HG03039 (cell line): Measurements from ENCODE around the gene NEURL3.

ENCODE experiments used
- ATAC-seq: cut with Tn5 transposase; IDR thresholded peaks from one replicate; pipeline ENCODE4 v1.9.1; 2021; ENCODE audit warnings: mild to moderate bottlenecking, moderate library complexity; ENCODE audit not compliant: unreplicated experiment

NEURL3 gene

GRCh38 chr2:96528006-96528699, 23.0 kb upstream of the NEURL3 start:
- no peak for ATAC-seq

DNA sequence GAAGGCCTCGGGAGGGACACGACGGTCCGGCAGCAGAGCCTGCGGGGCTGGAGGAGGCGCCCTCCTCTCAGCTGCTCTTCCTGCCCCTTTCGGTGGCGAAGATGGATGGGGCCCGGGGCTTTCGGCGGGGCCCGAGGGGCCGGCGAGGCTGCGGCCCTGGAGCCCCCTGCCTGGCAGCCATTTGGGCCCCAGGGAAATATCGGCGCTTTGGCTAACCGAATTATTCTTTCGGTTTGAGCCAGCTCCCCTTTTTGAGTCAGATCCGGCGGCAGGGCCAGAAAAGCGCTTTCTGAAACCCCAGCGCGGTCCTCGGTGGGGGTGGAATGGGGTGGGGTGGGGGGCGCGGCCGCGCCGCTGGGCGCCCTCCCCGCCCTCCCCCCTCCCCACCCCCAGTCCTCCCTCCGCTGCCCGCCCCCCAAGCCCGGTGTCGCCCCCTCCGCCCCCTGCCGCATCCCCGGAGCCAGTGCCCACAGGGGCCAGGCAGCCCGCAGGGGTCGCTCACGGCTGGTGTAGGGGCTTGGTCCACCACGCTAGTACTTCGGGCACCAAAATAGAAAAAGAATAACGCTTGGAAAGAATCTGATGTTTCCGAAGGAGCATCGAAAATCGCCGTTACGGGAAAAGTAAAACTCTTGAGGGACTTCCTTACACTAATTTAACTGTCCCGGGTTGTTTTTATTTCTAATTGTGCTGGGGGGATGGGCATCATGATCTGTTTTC, 22.3 kb upstream of the NEURL3 start:
- ATAC-seq = no peak

GRCh38 chr2:96526615-96527285, 21.6 kb upstream of the NEURL3 start:
- ATAC-seq = no peak

GRCh38 chr2:96526101-96526591, 21.0 kb upstream of the NEURL3 start:
- no peak for ATAC-seq

DNA sequence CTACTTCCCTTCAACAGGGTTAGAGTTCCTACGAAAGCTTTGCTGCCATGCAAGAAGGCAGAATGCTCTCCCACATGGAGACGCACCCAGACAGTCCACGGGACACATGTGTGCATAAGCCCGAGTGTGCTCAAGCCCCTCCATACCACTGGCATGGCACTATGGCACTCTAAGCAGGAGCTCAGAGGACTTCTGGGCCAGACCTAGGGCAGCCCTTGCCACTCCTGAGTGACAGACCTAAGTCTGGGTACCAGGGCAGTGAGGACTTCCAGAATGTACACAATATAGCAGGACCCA, 20.0 kb upstream of the NEURL3 start:
- no peak for ATAC-seq

DNA sequence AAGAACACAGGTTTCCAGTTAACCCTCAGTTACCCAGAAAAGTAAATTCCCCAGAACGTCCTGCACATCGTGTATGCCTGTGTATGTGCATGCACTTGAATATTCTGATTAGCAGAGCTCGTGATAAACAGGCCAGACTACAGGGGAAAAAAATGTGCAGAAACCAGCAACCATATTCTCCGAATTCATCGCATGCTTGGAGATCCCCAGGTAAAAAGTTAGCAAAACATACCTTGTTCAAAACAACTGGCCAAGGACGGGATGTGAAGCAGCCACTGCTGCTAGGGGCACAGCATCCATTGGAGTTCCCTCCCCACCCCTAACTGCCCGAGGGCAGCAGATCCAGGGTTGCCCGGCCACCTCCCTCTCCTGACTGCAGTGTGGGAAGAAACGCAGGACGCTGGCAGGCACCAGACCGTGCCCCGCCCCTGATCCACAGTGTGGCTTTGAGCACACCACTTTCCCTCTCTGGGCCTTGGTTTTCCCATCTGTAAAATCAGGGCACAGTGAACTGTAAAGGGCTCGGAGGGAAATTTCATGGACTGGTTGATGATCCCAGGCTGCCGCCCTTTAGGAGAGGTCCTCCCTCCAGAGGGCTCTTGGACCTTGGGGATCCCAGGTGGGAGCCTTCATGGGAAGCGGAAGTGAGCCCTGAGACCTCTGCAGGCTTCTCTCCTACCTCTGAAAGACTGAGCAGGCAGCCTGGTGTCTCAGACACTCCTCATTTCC, 19.5 kb upstream of the NEURL3 start:
- ATAC-seq = no peak

DNA sequence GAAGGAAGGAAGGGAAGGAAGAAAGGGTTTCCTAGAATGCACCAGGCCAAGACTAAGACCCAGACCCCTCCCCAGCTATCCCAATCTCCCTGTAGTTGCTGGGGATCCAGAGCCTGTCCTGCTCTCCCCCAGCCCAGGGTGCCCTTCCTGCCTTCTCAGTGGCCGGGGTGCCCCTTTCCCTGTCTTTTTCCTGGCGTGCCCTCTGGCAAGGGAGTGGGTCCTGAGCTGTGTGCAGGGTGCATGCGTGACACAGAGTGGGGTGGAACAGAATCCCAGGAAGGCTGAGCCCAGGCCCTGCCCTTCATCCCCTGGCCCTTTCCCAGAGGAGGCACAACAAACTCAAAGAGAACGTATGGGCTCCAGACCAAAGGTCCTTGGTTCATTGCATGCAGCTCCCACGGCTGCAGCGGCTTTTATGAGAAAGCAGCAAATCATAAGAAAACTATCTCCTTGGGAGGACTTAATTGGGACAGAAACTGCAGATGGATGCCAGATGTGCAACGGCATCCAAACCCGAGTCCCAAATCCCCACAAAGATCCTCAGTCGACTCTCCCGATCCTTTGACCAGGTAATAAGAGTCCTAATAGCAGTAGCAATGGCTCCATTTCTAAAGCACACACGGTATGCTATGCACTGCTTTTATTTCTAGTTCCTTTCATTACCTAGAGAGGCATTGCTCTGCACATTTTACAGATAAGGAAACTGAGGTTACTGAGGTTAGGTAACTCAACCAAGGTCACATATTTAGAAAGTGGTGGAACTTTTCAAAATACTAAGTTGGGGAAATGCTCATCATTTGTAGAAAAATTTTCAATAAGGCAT, 18.7 kb upstream of the NEURL3 start:
- no peak for ATAC-seq

- no peak for ATAC-seq
Observed at GRCh38 chr2:96522304-96523203, 17.4 kb upstream of the NEURL3 start.

DNA sequence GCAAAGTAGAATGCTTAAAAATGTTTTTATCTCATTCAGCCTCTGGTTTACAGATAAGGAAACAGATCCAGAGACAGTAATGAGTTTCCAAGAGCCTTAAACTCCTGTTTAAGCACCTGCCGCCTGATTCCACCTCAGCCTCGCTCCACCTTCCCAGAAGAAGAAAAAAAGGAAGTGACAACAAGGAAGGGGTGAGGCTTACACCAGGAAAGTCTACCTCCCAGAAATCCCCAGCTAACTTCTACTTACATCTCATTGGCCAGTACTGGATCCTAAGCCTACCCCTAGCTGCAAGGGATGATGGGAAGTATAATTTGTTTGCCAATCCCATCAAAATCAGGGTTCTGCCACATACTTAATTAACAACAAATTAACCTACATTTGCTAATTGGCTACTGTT, 16.1 kb upstream of the NEURL3 start:
- ATAC-seq = no peak

GRCh38 chr2:96520697-96521096, 15.5 kb upstream of the NEURL3 start:
- ATAC-seq = no peak

- no peak for ATAC-seq
Observed at GRCh38 chr2:96520231-96520630, 15.1 kb upstream of the NEURL3 start.

- no peak for ATAC-seq
Observed at GRCh38 chr2:96517079-96517478, 11.9 kb upstream of the NEURL3 start.

GRCh38 chr2:96514521-96514920, 9.4 kb upstream of the NEURL3 start:
- no peak for ATAC-seq

DNA sequence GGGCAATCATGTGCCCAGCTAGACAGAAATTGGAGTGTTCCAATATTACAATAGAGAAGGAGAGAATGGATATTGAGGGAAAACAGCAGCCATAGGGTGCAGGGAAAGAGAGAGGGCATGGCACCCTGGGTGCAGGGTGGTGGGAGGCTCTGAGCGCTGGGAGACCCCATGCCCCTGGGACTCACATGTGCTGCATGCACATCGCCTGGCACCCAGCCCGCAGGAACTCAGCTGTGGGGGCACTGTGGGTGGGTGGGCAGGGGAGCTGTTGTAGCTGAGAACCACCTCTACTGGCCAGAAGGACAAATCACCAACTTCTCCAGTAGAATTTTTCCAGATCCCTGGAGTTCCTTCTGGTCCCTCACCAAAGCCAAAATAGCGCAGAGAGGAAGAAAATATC, 7.2 kb upstream of the NEURL3 start:
- ATAC-seq = no peak

DNA sequence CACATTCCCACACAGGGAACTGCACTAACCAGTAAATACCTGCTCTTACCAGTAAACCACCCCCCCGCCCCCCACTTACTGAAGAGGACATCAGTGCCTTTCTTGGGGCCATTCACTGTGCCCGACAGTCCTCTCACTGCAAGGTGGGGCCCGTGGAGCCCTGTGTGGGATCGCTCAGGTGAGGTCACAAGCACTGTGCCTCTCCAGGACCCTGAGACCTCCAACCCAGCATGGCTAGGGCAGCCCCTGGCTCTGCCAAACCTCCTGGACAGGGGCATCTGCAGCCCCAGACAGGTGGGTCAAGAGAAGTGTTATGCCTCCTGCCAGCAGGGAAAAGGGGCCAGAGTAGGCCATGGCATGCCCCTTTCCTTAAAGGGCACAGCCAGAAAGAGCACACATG, 6.7 kb upstream of the NEURL3 start:
- ATAC-seq = no peak

DNA sequence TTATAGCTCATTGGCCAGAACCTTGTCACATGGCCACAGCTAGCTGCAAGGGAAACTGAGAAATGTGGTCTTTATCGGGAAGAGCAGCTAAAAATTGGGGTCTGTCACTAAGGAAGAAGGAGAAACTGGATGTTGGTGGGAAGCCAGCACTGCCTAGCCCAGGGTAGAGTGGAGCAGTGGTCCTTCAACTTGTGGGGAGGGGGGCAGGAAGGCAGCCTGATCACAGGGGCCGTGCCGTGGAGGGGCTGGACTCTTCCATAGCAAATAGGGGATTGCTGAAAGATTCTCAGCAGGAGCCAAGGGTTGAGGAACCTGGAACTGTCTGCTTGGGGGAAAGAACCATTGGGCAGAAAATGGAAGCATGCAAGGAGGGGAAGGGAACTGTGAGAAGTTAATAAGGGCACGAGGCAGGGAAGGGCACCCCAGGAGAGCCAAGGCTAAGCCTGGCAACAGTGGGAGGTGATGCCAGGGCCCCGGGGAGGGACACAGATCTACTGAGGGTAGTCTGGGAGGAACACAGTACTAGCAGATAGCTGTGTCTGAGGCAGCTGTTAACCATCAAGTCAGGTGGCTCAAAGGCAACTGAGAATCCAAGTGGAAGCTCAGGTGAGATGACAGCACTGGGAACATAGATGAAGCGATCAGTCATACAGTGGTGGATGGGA, 5.9 kb upstream of the NEURL3 start:
- ATAC-seq = no peak

DNA sequence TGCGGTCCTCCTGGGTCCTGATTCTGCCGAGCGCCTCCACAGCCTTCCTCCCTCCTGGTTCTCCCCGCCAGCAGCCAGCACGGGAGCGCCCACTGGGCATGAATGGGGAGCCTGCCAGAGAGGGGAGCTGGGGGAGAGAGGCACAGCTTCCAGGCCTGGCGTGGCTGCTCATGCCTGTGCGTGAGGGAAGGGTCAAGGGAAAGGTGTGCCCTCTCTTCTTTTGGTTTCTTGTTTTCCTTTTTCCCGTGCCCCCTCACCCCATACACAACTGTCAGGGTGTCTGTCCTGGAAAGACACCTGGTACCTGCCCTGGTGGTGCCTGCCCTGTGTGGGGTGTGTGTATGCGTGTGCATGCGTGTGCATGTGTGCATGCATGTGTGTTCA, 4.7 kb upstream of the NEURL3 start:
- ATAC-seq = no peak

DNA sequence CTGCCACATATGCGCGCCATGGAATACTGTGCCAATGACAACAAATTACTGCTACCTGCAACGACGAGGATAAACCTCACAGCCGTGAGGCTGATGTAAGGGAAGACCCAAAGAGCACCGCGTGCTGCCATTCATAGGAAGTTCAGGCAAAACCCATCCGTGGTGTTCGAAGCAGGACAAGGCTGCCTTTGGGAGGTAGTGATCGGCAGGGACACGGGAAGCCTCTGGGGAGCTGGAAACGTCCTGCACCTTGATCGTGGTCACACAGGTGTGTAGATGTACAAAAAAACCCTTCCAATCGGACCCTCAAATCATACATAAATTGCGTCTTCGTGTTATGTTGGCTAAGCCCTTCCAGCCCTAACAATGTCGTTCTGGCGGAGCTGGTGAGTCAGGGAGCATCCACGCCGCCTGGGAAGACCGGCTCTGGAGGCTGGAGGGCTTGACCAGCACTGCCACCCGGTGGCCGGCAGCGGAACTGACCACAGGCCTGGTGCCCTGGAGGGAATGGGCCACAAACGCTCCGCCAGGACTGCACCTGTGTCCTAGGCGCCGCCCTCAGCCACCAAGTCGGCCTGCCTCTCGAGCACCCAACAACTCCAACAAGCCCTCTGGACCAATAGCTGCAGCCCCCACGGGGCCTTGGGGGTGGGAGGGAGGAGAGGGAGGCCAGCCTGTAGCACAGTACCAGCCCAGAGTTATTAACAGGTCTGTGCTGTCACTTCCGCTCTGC, 4.1 kb upstream of the NEURL3 start:
- no peak for ATAC-seq
